Gastrocnemius medialis (tissue), 4 donors: Measurements from ENCODE around the gene TEX11.
"Not testable (repeated sequence)": the region's sequence is repeated elsewhere in the genome, so short reads cannot be mapped to it uniquely, and the experiment has no call there.

ENCODE experiments used
- POLR2A ChIP-seq, 2 donors: fragments of 450-650 bp; IDR thresholded peaks; one replicate each; pipeline ENCODE4 v1.6.1; 2017; ENCODE audit warnings: antibody characterized with exemption in 2 of 2, mild to moderate bottlenecking in 2 of 2, moderate library complexity in 2 of 2
- TF ChIP-seq, protein P1 (sequence below), 5 experiments: fragments of 450-650 bp in 3 of 5; fragments of 200-600 bp in 2 of 5; sonication (generic) in 2 of 5; IDR thresholded peaks in 4 of 5; conservative IDR thresholded peaks in 1 of 5; 1 replicate in 4 of 5; 2 replicates in 1 of 5; pipeline ENCODE4 v1.5.1; 2016 to 2019; ENCODE audit warnings: antibody characterized with exemption in 5 of 5, mild to moderate bottlenecking in 3 of 5, moderate library complexity in 3 of 5

DNA sequence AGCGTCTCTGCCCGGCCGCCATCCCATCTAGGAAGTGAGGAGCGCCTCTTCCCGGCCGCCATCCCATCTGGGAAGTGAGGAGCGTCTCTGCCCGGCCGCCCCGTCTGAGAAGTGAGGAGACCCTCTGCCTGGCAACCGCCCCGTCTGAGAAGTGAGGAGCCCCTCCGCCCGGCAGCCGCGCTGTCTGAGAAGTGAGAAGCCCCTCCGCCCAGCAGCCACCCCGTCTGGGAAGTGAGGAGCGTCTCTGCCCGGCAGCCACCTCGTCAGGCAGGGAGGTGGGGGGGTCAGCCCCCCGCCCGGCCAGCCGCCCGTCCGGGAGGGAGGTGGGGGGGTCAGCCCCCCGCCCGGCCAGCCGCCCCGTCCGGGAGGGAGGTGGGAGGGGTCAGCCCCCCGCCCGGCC lies 229.1 kb downstream of the TEX11 start:
- TF ChIP-seq, protein P1, sequence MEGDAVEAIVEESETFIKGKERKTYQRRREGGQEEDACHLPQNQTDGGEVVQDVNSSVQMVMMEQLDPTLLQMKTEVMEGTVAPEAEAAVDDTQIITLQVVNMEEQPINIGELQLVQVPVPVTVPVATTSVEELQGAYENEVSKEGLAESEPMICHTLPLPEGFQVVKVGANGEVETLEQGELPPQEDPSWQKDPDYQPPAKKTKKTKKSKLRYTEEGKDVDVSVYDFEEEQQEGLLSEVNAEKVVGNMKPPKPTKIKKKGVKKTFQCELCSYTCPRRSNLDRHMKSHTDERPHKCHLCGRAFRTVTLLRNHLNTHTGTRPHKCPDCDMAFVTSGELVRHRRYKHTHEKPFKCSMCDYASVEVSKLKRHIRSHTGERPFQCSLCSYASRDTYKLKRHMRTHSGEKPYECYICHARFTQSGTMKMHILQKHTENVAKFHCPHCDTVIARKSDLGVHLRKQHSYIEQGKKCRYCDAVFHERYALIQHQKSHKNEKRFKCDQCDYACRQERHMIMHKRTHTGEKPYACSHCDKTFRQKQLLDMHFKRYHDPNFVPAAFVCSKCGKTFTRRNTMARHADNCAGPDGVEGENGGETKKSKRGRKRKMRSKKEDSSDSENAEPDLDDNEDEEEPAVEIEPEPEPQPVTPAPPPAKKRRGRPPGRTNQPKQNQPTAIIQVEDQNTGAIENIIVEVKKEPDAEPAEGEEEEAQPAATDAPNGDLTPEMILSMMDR (IDR thresholded peaks at IDR 0.05 in 4 of 5, conservative IDR thresholded peaks at IDR 0.05 in 1 of 5) = not testable (repeated sequence)
- not testable (repeated sequence) for TF ChIP-seq POLR2A (IDR thresholded peaks at IDR 0.05)
